Measurements from ENCODE around the gene LYAR.

The LYAR gene, protein sequence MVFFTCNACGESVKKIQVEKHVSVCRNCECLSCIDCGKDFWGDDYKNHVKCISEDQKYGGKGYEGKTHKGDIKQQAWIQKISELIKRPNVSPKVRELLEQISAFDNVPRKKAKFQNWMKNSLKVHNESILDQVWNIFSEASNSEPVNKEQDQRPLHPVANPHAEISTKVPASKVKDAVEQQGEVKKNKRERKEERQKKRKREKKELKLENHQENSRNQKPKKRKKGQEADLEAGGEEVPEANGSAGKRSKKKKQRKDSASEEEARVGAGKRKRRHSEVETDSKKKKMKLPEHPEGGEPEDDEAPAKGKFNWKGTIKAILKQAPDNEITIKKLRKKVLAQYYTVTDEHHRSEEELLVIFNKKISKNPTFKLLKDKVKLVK

DNA sequence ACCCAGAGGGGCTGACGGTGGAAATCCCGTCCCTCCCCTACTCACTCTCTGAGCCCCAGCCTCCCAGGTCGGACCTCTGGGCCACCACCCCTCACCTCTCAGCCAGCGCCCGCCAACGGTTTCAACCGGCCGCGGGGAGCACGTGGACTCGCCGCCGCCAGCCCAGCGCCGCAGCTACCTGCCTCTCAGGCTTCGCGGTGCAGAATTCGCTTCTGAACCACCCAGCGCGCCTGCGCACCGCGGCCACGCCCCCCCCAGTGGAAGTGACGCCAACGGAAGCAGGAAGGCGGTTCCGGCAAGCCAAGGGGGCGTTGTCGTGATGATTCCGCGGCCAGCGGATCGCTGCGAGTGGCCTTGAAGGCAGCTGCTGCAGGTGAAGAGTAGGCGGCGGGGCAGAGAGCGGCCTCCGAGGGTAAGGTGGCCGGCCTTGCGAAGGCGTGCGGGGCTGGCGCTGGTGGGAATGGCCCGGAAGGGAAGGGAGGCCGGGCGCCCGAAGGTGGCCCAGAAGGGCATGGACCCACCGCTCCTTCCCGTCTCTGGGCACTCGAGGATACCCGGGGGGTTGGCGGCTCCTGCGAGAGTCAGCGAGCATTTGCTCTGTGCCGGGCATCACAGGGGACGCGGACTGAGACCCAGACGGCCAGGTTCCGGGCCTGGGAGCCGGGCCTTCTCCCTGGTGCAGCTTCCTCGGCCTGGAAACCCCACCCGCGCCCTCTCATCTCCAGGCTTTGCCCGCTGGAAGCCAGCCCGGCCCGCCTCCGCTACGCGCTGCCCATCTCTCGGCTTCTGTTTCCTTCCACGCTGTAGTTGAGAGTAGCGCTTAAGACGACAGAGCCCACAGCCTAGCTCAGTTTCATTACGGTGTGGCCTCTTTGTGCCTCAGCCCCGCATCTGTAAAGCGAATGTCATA, at the start of gene LYAR, which contains the start of gene ZBTB49:
TSS of gene LYAR (minus strand) at position 214 of the 910 bp plus-strand sequence. CDS start 6,412 bp downstream, outside the sequence.
TSS of gene ZBTB49 (plus strand) at position 311 of the 910 bp plus-strand sequence. CDS start 9,695 bp downstream, outside the sequence.
- peaks cover 13% of the 10 kb centered on the region for H3K4me1 ChIP-seq (ENCODE audit: control insufficient read depth, insufficient read depth, low read length)
- H3K9ac ChIP-seq (ENCODE audit: low read depth, low read length), result peak within 1 kb of the TSS; percentile 84
- H3K4me3 ChIP-seq (ENCODE audit: low read depth, low read length), result peak within 1 kb of the TSS; percentile 98
- H3K9me3 ChIP-seq (ENCODE audit: control insufficient read depth, insufficient read depth, low read length), result no peaks in the 10 kb centered on the region
- H3K27me3 ChIP-seq (ENCODE audit: control insufficient read depth, insufficient read depth, low read length), result no peaks in the 10 kb centered on the region
- peak within 1 kb of the TSS; percentile 40 for H3K27ac ChIP-seq (ENCODE audit: low read depth, low read length)
- peaks cover 18% of the 10 kb centered on the region for H3K36me3 ChIP-seq (ENCODE audit: control insufficient read depth, insufficient read depth, low read length)

DNA sequence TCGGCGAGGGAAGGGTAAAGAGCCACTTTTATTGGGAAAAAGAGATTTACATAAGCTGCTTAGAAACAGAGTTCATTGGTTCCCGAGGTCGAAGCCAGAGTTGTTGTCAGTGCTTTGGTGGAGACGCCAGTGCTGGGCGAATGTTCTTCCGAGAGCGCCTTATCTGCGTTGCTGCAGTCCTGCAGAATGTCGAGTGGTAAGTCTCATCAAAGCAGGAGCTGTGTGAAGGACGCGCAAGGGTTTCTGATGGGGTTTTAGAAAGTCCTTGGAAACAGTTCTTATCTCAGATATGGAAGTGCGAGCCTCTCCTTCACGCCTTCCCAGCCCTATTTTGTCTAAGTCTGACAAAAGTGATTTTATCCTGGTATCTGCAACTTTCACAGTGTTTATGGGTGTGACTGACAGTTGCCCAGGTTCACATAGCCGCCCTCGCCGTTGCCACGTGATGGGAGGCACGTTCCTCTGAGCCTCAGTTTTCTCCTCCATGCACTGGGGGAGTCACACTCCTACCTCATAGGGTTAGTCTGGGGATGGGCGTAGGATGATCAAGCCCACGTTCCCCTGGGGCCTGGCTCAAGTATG, 49.6 kb upstream of the LYAR start:
- Histone ChIP-seq H3K9ac (ENCODE audit: low read depth, low read length) (no peak overlapping the region), H3K9me3 (ENCODE audit: control insufficient read depth, insufficient read depth, low read length) (no peaks in the 10 kb centered on the region), H3K4me3 (ENCODE audit: low read depth, low read length) (no peak overlapping the region), H3K27ac (ENCODE audit: low read depth, low read length) (no peak overlapping the region), H3K4me1 (ENCODE audit: control insufficient read depth, insufficient read depth, low read length) (no peaks in the 10 kb centered on the region), H3K27me3 (ENCODE audit: control insufficient read depth, insufficient read depth, low read length) (no peaks in the 10 kb centered on the region), H3K36me3 (ENCODE audit: control insufficient read depth, insufficient read depth, low read length) (no peaks in the 10 kb centered on the region)

- Histone ChIP-seq H3K36me3 (ENCODE audit: control insufficient read depth, insufficient read depth, low read length) (no peaks in the 10 kb centered on the region), H3K4me3 (ENCODE audit: low read depth, low read length) (no peak overlapping the region), H3K9ac (ENCODE audit: low read depth, low read length) (no peak overlapping the region), H3K4me1 (ENCODE audit: control insufficient read depth, insufficient read depth, low read length) (no peaks in the 10 kb centered on the region), H3K27me3 (ENCODE audit: control insufficient read depth, insufficient read depth, low read length) (no peaks in the 10 kb centered on the region), H3K27ac (ENCODE audit: low read depth, low read length) (no peak overlapping the region), H3K9me3 (ENCODE audit: control insufficient read depth, insufficient read depth, low read length) (no peaks in the 10 kb centered on the region)
Observed at GRCh38 chr4:4338210-4339001, 48.5 kb upstream of the LYAR start.

GRCh38 chr4:4334798-4335520, 45.0 kb upstream of the LYAR start:
- no peaks in the 10 kb centered on the region for H3K27me3 ChIP-seq (ENCODE audit: control insufficient read depth, insufficient read depth, low read length)
- H3K36me3 ChIP-seq (ENCODE audit: control insufficient read depth, insufficient read depth, low read length), result no peaks in the 10 kb centered on the region
- no peaks in the 10 kb centered on the region for H3K4me1 ChIP-seq (ENCODE audit: control insufficient read depth, insufficient read depth, low read length)
- no peak overlapping the region for H3K27ac ChIP-seq (ENCODE audit: low read depth, low read length)
- no peak overlapping the region for H3K9ac ChIP-seq (ENCODE audit: low read depth, low read length)
- H3K4me3 ChIP-seq (ENCODE audit: low read depth, low read length), result no peak overlapping the region
- H3K9me3 ChIP-seq (ENCODE audit: control insufficient read depth, insufficient read depth, low read length), result no peaks in the 10 kb centered on the region

GRCh38 chr4:4333265-4333706, 43.3 kb upstream of the LYAR start:
- Histone ChIP-seq H3K4me3 (ENCODE audit: low read depth, low read length) (no peak overlapping the region), H3K4me1 (ENCODE audit: control insufficient read depth, insufficient read depth, low read length) (no peaks in the 10 kb centered on the region), H3K27ac (ENCODE audit: low read depth, low read length) (no peak overlapping the region), H3K9me3 (ENCODE audit: control insufficient read depth, insufficient read depth, low read length) (no peaks in the 10 kb centered on the region), H3K9ac (ENCODE audit: low read depth, low read length) (no peak overlapping the region), H3K27me3 (ENCODE audit: control insufficient read depth, insufficient read depth, low read length) (no peaks in the 10 kb centered on the region), H3K36me3 (ENCODE audit: control insufficient read depth, insufficient read depth, low read length) (no peaks in the 10 kb centered on the region)

DNA sequence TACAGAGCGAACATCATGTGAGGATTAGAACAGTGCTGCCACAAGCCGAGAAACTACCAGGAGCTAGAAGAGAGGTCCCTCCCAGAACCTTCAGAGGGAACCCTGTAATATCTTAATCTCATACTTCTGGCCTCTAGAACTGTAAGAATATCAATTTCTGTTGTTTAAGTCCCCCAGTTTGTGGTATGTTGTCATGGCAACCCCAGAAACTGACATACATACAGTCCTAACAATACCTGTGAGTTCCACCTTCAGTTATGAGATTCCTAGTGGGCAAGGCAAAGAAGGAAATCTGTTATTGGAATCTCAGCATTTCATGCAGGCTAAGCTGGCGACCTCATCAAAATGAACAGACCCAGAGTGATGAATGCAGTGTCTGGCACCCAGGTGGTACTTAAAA, 42.6 kb upstream of the LYAR start:
- H3K4me1 ChIP-seq (ENCODE audit: control insufficient read depth, insufficient read depth, low read length), result no peaks in the 10 kb centered on the region
- H3K4me3 ChIP-seq (ENCODE audit: low read depth, low read length), result no peak overlapping the region
- H3K27me3 ChIP-seq (ENCODE audit: control insufficient read depth, insufficient read depth, low read length), result no peaks in the 10 kb centered on the region
- H3K9me3 ChIP-seq (ENCODE audit: control insufficient read depth, insufficient read depth, low read length), result no peaks in the 10 kb centered on the region
- no peak overlapping the region for H3K9ac ChIP-seq (ENCODE audit: low read depth, low read length)
- H3K27ac ChIP-seq (ENCODE audit: low read depth, low read length), result no peak overlapping the region
- H3K36me3 ChIP-seq (ENCODE audit: control insufficient read depth, insufficient read depth, low read length), result no peaks in the 10 kb centered on the region

- Histone ChIP-seq H3K27ac (ENCODE audit: low read depth, low read length) (no peak overlapping the region), H3K9ac (ENCODE audit: low read depth, low read length) (no peak overlapping the region), H3K4me3 (ENCODE audit: low read depth, low read length) (no peak overlapping the region), H3K36me3 (ENCODE audit: control insufficient read depth, insufficient read depth, low read length) (no peaks in the 10 kb centered on the region), H3K27me3 (ENCODE audit: control insufficient read depth, insufficient read depth, low read length) (no peaks in the 10 kb centered on the region), H3K4me1 (ENCODE audit: control insufficient read depth, insufficient read depth, low read length) (0 out of 2 replicates have a peak, but pooled peaks cover 2% of the 10 kb centered on the region), H3K9me3 (ENCODE audit: control insufficient read depth, insufficient read depth, low read length) (no peaks in the 10 kb centered on the region)
Observed at GRCh38 chr4:4330794-4331193, 40.8 kb upstream of the LYAR start.

- Histone ChIP-seq H3K36me3 (ENCODE audit: control insufficient read depth, insufficient read depth, low read length) (no peaks in the 10 kb centered on the region), H3K27me3 (ENCODE audit: control insufficient read depth, insufficient read depth, low read length) (no peaks in the 10 kb centered on the region), H3K4me1 (ENCODE audit: control insufficient read depth, insufficient read depth, low read length) (0 out of 2 replicates have a peak, but pooled peaks cover 2% of the 10 kb centered on the region), H3K9me3 (ENCODE audit: control insufficient read depth, insufficient read depth, low read length) (no peaks in the 10 kb centered on the region), H3K9ac (ENCODE audit: low read depth, low read length) (no peak overlapping the region), H3K4me3 (ENCODE audit: low read depth, low read length) (no peak overlapping the region), H3K27ac (ENCODE audit: low read depth, low read length) (no peak overlapping the region)
Observed at GRCh38 chr4:4329496-4329895, 39.5 kb upstream of the LYAR start.

DNA sequence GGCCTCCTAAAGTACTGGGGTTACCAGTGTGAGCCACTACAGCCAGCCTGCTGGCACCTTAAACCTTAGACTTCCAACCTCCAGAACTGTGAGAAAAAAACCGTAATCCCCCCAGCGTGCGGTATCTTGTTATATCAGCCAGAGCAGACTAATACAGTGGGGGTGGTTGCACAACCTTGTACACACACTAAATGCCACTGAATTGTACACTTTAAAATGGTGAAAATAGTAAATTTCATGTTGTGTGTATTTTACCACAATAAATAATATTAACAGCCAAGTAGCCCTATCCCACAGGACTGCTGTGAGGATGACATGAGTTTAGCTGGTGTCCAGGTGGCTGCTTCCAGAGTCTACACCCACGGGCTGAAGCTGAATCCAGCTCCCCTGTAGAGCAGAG, 38.9 kb upstream of the LYAR start:
- Histone ChIP-seq H3K4me3 (ENCODE audit: low read depth, low read length) (no peak overlapping the region), H3K9me3 (ENCODE audit: control insufficient read depth, insufficient read depth, low read length) (no peaks in the 10 kb centered on the region), H3K4me1 (ENCODE audit: control insufficient read depth, insufficient read depth, low read length) (0 out of 2 replicates have a peak, but pooled peaks cover 2% of the 10 kb centered on the region), H3K9ac (ENCODE audit: low read depth, low read length) (no peak overlapping the region), H3K27ac (ENCODE audit: low read depth, low read length) (no peak overlapping the region), H3K27me3 (ENCODE audit: control insufficient read depth, insufficient read depth, low read length) (no peaks in the 10 kb centered on the region), H3K36me3 (ENCODE audit: control insufficient read depth, insufficient read depth, low read length) (no peaks in the 10 kb centered on the region)

- Histone ChIP-seq H3K27ac (ENCODE audit: low read depth, low read length) (no peak overlapping the region), H3K27me3 (ENCODE audit: control insufficient read depth, insufficient read depth, low read length) (no peaks in the 10 kb centered on the region), H3K4me1 (ENCODE audit: control insufficient read depth, insufficient read depth, low read length) (0 out of 2 replicates have a peak, but pooled peaks cover 2% of the 10 kb centered on the region), H3K36me3 (ENCODE audit: control insufficient read depth, insufficient read depth, low read length) (no peaks in the 10 kb centered on the region), H3K9me3 (ENCODE audit: control insufficient read depth, insufficient read depth, low read length) (no peaks in the 10 kb centered on the region), H3K9ac (ENCODE audit: low read depth, low read length) (no peak overlapping the region), H3K4me3 (ENCODE audit: low read depth, low read length) (no peak overlapping the region)
Observed at GRCh38 chr4:4328206-4328605, 38.3 kb upstream of the LYAR start.

Measured in HUES48 (cell line).